ENCODE data around the gene HTR3C.

The HTR3C gene

DNA sequence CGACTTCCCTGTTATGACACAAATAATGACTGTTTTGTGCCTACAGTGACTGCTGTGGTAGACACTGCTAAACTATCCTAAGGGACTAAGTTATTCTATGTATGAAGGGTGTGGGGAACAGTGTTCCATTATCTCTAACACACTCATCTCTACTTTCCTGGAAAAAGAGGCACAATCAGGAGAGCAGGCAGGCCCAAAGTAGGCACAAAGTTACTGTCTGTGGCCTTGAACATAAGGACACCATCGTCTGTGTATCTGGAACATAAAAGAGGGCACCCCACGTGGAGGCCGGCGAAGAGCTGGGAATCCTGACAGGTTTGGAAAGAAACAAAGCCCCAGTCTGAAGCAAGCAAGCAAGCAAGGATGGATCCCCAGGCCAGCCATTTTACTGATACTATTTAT lies 36.7 kb upstream of the HTR3C start:
- CTCF ChIA-PET: interaction anchor here (0.6 to 1.9 kb wide), 3 partner anchors 10 to 119 kb away, joined by 3 to 16 read pairs (median 4); no protein-coding TSS in a partner anchor
- POLR2A ChIA-PET: interaction anchor here (1.5 kb wide), 1 partner anchor 139 kb away, joined by 3 read pairs; no protein-coding TSS in a partner anchor
- Histone ChIP-seq H3K36me3 (ENCODE audit: control insufficient read depth in 2 of 2, insufficient read depth in 1 of 2, low read length in 2 of 2) (peaks cover 0 to 29% of the 10 kb centered on the region in 2 experiments; a peak in 2 of 3 replicates), H3K4me3 (ENCODE audit: low read depth, low read length) (no peak overlapping the region), H3K9me3 (ENCODE audit: control insufficient read depth, insufficient read depth, low read depth, low read length) (no peaks in the 10 kb centered on the region), H3K27ac (ENCODE audit: extremely low read depth, low read depth, low read length) (no peak overlapping the region), H3K4me1 (ENCODE audit: control insufficient read depth, insufficient read depth, low read length) (no peaks in the 10 kb centered on the region)
- TF ChIP-seq ZNF121 (tag by site-specific recombination; IDR thresholded peaks at IDR 0.05) (no peak), ZNF600 (tag by site-specific recombination; IDR thresholded peaks at IDR 0.05) (0 out of 2 replicates have a peak, but pooled peaks have one; percentile 19), PRDM10 (tag by site-specific recombination; IDR thresholded peaks at IDR 0.05) (peak; percentile 30; the same call in 1 of the 2 replicates)

- H3K4me3 ChIP-seq (ENCODE audit: low read depth, low read length): peak overlapping the region; percentile 100
- peak overlapping the region; percentile 51; the same call in 1 of the 2 replicates for H3K27ac ChIP-seq (ENCODE audit: extremely low read depth, low read depth, low read length)
- ChIA-PET POLR2A (interaction anchor here (0.9 to 1.5 kb wide), 10 partner anchors 9 to 159 kb away, joined by 3 to 9 read pairs (median 4); partner anchors contain the start of genes EIF2B5 and PARL), CTCF (interaction anchor here (0.6 to 1.9 kb wide), 8 partner anchors 9 to 274 kb away, joined by 3 to 16 read pairs (median 4); no protein-coding TSS in a partner anchor)
- peaks cover 0 to 20% of the 10 kb centered on the region in 2 experiments; a peak in 2 of 3 replicates for H3K36me3 ChIP-seq (ENCODE audit: control insufficient read depth in 2 of 2, insufficient read depth in 1 of 2, low read length in 2 of 2)
- no peaks in the 10 kb centered on the region for H3K9me3 ChIP-seq (ENCODE audit: control insufficient read depth, insufficient read depth, low read depth, low read length)
- H3K4me1 ChIP-seq (ENCODE audit: control insufficient read depth, insufficient read depth, low read length): no peaks in the 10 kb centered on the region
- TF ChIP-seq ZNF660 (tag by site-specific recombination; IDR thresholded peaks at IDR 0.05) (peak; percentile 96), MYNN (tag by site-specific recombination; IDR thresholded peaks at IDR 0.05; ENCODE audit: borderline replicate concordance) (0 out of 2 replicates have a peak, but pooled peaks have one; percentile 5), ZNF677 (tag by site-specific recombination; IDR thresholded peaks at IDR 0.05) (peak; percentile 42; the same call in 1 of the 2 replicates), SCRT2 (tag by site-specific recombination; IDR thresholded peaks at IDR 0.05) (peak; percentile 97), ZNF561 (tag by site-specific recombination; IDR thresholded peaks at IDR 0.05; ENCODE audit: borderline replicate concordance) (0 out of 2 replicates have a peak, but pooled peaks have one; percentile 50), ZNF777 (tag by site-specific recombination; IDR thresholded peaks at IDR 0.05; ENCODE audit: borderline replicate concordance) (peak; percentile 12; the same call in 1 of the 2 replicates), KLF8 (tag by site-specific recombination; IDR thresholded peaks at IDR 0.05) (peak; percentile 23; the same call in 1 of the 2 replicates), ZFHX2 (tag by site-specific recombination; conservative IDR thresholded peaks at IDR 0.05) (peak; percentile 57), ZNF19 (tag by site-specific recombination; IDR thresholded peaks at IDR 0.05; ENCODE audit: low read depth) (no peak), BCL6B (tag by site-specific recombination; IDR thresholded peaks at IDR 0.05) (no peak), ZBTB8A (tag by site-specific recombination; IDR thresholded peaks at IDR 0.05) (peak; percentile 90), ZNF184 (tag by site-specific recombination; IDR thresholded peaks at IDR 0.05) (0 out of 2 replicates have a peak, but pooled peaks have one; percentile 34), ZNF121 (tag by site-specific recombination; IDR thresholded peaks at IDR 0.05) (peak; percentile 99), ZNF362 (tag by site-specific recombination; IDR thresholded peaks at IDR 0.05) (no peak), ZSCAN30 (tag by site-specific recombination; IDR thresholded peaks at IDR 0.05) (peak; percentile 95), CTCF (tag by site-specific recombination; IDR thresholded peaks at IDR 0.05) (peak; percentile 76), KLF1 (tag by site-specific recombination; IDR thresholded peaks at IDR 0.05) (peak; percentile 8; the same call in 1 of the 2 replicates), ZNF391 (tag by site-specific recombination; IDR thresholded peaks at IDR 0.05; ENCODE audit: borderline replicate concordance, low read depth) (0 out of 2 replicates have a peak, but pooled peaks have one; percentile 54), IKZF3 (tag by site-specific recombination; IDR thresholded peaks at IDR 0.05) (peak; percentile 73)
- TF ChIP-seq, protein P1, sequence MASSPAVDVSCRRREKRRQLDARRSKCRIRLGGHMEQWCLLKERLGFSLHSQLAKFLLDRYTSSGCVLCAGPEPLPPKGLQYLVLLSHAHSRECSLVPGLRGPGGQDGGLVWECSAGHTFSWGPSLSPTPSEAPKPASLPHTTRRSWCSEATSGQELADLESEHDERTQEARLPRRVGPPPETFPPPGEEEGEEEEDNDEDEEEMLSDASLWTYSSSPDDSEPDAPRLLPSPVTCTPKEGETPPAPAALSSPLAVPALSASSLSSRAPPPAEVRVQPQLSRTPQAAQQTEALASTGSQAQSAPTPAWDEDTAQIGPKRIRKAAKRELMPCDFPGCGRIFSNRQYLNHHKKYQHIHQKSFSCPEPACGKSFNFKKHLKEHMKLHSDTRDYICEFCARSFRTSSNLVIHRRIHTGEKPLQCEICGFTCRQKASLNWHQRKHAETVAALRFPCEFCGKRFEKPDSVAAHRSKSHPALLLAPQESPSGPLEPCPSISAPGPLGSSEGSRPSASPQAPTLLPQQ (tag by site-specific recombination; IDR thresholded peaks at IDR 0.05): no peak
Observed at GRCh38 chr3:184016811-184017671, 35.8 kb upstream of the HTR3C start.

All from HEK293 (cell line).